Medulla oblongata (tissue), 1 donor: ENCODE results near the gene ZNF646.
"Not testable (repeated sequence)": the region's sequence is repeated elsewhere in the genome, so short reads cannot be mapped to it uniquely, and the experiment has no call there.

Experiments
- DNase-seq: peaks from one replicate; pipeline ENCODE4 v3.0.0-alpha.2; 2015; ENCODE audit errors: extremely low spot score

ZNF646 gene

DNA sequence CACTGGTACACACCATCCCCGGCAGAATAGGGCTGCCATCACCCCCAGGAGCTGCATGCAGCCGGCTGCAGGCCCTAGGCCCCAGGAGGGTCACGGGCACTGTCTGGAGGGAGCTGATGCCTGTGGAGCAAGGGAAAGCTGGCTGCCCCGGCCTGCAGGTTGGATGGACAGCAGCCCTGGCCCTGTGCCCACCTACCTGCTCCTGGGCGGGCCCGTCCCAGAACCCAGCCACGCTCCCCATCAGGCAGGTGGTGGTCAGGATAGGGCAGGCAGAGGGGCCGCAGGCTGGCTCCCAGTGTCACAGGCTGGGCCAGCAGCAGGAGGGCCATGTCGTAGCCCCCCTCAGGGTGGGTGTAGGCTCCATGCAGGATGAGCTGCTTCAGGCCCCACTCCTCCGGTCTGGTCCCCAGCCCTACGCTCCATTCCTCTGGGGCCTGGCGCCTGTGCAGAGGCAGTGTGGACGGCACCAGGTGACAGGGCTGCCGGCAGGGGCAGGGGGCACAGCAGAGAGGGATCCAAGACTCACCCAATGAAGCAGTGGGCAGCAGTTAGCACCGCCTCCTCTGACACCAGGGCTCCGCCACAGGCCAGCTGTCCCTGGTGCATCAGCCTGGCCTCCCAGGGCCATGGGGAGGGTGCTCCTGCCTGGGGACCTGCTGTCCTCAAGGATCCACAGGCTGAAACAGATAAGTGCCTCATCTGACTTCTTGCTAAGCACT lies 10.5 kb downstream of the ZNF646 start:
- DNase-seq = no peak

DNA sequence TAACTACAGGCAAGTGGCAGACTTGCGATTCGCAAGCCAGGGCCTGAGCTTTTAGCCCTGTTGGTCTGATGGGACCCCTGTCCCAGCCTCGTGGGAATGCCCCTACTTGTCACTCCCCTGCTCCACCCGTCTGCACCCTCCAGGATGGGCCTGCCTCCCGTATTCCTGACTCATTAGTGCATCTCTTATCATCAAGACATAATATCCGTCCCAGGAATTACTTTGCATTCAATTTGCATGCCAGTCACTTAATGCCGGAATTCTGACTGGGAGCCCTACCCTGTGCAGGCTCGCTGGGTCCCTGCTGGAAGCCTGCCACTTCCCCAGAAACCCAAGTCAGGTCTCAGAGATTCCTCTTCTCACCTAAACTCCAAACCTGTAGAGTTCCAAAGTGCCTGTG lies 11.2 kb downstream of the ZNF646 start:
- DNase-seq = no peak

DNA sequence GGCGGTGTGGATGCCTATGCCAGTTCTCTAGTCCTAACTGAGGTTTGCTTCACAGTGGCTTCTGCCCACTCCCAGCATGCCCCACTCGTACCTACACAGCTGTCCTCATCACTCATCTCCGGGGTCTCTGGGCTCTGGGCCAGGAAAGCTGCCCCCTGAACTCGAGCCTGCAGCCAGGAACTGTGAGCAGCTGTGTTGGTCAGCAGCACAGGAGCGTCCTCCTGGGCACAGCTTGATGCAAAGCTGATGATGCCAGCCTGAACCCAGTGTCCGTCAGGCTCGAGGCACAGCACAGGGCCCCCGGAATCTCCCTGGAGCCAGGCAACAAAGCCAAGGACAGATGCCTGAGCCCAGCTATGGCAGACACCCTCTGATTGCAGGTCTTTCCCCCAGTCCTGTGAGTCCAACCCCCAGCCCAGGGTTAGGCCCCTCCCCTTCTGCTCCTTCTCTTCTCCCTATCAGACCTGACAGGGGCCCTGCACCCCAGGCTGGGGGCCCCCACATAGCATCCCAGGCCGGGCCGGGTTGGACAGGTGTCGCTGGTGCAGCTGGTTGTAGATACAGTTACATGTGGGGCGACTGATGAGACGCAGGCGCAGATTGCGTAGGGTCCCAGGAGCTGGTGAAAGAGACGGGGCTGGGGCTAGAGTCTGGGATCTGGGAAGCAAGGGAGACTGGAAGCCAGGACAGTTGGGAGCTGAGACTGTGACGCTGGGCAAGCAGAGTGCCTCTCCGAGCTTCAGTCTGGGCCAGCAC lies 11.8 kb downstream of the ZNF646 start:
- no peak for DNase-seq

DNA sequence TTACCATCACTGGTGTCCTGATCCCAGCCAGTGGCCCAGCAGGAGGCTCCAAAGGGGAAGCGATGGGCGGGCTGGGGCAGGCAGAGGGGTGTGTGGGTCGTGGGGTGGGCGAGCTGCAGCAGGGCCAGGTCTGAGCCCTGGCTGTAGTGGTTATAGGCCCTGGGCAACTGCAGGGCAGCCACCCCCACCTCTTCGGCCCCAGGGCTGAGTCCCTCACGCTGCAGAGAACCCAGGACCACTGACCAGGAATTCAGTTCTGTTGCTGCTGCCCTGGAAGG lies 12.3 kb downstream of the ZNF646 start:
- no peak for DNase-seq

DNA sequence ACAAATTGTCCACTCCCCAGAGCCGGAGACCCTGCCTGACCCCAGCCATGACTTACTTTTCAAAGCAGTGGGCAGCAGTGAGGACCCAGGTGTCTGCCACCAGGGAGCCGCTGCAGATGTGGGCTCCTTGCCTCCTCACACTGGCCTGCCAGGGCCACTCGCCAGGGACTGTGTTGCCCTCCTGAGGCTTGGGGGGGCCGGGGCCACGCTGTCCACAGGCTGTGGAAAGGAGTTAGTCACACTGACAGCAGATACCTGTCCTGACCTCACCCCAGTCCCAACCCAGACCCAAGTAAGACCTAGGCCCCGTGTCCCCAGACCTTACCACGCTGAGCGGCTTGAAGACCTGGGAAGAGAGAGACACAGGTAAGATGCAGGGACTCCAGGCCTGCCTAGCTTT lies 13.3 kb downstream of the ZNF646 start:
- no peak for DNase-seq

DNA sequence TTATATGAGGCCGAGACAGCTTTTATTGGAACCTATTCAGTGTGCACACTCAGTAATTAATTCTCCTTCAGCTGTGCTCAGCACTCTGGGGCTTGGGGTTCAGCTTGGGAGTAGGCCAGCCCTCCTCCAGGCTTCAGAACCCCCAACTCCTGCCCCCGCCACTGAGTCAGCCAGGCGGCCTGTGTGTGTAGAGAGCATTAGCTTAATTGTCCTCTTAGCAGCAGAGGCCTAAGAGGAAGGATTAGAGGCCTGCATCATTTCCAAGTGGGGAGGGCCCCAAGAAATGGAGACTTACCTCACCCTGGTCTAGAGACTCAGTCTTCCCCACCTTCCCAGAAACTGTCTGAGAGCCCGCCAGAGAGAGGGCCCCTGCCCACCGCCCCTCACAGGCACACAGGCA lies 13.7 kb downstream of the ZNF646 start:
- DNase-seq = no peak

DNA sequence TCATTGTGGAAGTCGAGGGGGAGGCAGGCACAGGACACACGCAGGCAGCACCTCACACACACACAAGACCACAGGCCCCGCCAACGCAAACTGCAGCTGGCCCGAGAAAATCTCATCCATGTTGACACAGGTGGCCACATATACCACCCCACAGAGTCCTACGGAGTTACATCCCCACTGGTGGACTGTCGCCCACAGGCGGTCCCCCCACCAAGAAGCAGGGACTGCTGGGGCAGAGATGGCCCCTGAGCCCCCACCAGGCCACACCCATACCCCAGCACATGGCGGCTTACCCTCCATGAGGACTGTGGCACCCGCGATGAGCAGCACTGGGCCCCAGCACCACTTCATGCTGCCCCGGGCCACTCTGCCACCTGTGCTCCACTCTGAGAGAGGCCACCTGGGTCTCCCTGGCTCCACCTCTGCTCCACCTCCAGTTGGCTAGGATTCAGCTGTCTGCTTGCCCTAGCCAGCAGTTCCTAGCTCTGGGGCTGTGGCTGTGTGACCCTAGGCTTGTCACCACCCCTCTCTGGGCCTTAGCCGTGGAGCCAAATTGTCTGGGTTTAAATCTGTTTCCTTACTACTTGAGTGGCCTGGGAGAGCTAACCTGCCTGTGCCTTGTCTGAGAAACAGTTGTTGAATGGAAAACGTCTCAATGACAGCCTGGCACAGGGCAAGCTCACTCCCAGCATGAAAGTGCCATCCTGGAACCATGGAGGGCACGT lies 14.4 kb downstream of the ZNF646 start, which contains the start of gene PRSS53:
PRSS53 (minus strand) TSS at position 485 of the 725 bp plus-strand sequence; CDS start at position 351, 134 bp downstream.
- no peak for DNase-seq

DNA sequence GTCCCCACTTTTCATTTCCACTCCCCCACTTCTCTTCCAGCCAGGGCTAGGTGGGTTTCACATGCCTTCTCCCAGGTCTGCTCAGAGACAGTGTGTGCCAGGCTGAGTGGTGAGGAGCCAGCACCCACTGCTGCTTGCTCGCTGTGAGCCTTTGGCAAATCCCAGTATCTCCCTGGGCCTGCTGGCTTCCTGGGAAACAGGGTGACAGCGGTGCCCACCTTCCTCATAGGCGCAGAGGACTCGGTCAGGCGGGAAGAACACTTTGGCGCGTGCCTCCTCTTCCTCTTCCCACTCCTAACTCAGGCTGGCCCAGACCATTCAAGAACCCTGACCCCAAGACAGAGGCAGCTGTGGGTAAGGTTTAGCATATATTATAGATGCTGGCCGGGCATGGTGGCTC lies 15.0 kb downstream of the ZNF646 start:
- no peak for DNase-seq

DNA sequence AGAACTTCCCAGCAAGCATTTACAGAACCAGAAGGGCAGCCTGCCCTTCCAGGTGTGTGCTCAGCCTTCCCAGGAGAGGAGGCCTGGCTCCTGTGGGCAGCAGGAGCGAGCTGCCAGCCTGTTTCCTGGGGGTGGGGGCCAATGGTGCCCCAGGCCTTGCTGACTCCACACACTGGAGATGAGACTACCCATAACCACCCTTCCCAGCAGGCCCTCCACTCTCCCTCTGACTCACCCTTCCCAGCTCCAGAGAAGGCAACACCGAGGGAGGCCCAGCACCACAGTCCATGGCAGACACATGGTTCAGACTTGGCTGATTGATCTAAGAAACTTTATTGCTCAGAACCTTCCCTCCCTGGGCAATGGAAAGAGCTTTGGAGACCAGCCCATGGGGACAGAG lies 16.3 kb downstream of the ZNF646 start:
- no peak for DNase-seq

DNA sequence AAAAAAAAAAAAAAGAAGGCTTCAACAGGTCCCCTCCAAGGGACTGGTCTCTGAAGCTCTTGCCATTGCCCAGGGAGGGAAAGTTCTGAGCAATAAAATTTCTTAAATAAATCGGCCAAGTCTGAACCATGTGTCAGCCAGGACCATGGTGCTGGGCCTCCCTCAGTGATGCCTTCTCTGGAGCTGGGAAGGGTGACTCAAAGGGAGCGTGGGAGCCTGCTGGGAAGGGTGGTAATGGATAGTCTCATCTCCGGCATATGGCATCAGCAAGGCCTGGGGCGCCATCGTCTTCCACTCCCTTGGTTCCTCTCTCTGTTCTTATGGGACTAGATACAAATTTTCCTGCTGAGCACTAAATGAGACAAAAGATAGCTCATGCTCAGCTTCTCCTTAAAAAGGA lies 18.1 kb downstream of the ZNF646 start:
- DNase-seq = no peak

DNA sequence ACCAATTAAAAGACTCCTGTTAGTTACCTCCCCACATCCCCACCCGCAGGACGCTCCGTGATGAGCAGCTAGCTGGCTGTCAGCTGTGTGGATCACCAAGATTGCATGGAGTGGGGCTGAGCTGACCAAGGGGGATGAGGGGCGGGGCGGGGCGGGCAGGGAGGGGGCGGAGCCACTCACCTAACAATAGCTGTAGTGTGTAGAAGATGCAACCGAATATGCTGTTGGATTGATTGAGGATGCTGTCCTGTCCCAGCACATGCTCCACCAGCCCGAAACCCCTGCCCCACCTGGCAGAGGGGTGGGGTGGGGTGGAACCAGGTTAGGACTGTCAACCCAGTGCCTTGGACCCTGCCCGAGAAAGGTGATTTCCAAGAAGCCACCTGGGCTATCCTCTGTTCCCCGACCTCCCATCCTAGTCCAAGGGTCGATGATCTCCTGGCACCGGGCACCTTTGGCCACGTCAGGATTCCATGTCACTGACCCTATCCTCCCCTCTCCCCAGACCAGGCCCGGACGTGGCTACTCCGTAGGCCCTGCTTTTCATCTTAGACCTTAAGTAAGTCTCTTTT lies 19.0 kb downstream of the ZNF646 start:
- peak; percentile 62 for DNase-seq

DNA sequence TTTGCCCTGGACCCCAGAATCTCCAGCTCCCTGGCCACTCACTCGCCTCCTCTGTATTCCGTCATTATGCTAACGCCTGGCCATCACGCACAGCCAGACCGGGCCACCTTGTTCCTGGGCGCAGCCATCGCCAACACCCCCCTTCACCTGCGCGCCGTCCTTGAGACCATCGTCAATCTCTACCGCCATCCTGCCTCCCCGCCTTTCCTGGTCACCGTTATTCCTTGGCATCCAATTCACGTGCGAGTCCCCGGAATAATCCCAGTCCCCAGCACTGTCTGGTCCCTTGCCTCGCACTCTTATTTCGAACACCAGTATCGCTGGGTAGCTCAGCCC lies 19.8 kb downstream of the ZNF646 start:
- no peak for DNase-seq

DNA sequence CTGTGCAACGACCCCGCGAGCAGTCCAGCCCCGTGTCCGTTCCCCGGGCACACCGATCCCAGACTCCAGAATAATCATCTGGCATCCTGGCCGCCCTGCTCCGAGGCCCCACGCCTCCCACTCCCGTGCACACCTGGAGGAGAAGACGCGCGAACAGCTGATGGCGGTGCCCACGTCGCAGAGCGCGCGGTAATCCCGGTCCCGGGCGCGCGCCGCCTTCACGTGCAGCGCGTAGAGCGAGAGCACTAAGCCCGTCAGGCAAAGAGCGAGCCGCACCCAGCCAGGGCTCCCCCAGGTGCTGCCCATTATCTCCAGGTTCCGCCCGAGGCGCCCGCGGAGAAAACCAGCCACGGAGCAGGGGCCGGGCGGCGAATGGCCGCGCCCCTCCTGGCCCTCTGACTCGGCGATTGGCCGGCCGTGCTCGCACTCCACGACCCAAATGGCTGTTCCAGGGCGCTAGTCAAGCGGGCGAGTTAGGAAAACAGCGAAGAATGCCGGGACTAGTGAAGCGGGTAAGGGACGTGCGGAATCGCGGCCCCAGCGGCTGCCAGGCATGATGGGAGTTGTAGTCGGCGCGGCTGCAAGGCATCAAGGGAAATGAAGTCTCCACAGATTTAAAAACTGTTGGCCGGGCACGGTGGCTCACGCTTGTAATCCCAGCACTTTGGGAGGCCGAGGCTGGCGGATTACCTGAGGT lies 20.4 kb downstream of the ZNF646 start, which contains the start of gene VKORC1:
VKORC1 (minus strand) TSS at position 374 of the 697 bp plus-strand sequence; CDS start at position 306, 68 bp downstream.
- peak; percentile 96 for DNase-seq

DNA sequence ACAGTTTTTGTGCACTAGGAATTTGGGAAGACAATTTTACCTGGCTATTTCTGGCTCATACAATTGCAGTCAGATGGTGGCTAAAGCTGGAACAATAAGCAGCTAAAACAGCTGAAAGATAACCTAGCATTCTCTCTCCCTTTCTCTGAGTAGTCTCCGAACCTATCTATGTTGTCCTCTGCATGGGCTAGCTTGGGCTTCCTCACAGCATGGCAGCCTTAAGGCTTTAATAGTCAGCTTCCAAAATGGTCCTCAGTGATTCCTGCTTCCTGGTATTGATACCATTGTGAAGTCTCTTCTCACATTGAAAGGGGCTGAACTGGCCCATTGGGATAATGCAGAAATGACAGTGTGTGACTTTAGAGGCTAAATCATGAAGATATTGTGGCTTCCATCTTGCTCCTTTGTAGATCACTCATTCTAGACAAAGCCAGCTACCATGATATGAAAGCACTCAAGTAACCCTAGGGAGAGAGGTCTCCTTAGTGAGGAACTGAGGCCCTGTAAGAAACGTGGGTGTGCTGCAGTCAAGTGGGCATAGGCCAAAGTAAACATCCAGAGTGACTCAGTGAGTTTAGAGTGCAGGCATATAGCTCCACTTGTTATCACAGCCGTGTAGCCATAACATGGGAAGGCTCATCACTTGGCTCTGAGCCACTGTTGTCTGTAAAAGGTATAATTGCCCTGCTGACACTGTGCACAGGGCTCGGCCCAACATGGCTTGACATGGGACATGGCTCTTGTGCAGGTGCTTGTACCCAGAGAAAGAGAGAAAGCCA lies 25.8 kb downstream of the ZNF646 start:
- no peak for DNase-seq

DNA sequence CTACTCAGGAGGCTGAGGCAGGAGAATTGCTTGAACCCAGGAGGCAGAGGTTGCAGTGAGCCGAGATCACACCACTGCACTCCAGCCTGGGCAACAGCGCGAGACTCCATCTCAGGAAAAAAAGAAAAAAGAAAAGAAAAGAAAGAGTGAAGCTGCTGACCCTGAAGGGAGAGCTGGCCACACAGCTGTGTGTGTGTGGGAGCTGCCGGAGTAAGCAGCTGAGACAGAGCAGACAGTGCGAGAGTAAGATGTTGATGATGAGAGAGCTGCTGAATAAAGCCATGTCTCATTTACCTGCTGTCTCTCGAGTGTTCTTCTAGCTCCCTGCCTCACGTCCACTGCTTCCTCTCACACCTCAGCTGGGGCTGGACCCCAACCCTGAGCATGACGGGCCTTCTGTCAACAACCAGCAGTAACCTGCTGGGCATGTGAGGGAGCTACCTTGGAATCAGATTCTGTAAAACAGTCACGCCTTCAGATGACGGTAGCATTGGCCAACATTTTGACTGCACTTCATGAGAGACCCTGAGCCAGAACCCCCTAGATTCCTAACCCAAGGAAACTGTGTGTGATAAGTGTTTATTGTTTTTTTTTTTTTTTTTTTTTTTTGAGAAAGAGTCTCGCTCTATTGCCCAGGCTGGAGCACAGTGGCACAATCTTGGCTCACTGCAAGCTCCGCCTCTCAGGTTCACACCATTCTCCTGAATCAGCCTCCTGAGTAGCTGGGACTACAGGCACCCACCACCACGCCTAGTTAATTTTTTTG lies 26.8 kb downstream of the ZNF646 start:
- DNase-seq = not testable (repeated sequence)

DNA sequence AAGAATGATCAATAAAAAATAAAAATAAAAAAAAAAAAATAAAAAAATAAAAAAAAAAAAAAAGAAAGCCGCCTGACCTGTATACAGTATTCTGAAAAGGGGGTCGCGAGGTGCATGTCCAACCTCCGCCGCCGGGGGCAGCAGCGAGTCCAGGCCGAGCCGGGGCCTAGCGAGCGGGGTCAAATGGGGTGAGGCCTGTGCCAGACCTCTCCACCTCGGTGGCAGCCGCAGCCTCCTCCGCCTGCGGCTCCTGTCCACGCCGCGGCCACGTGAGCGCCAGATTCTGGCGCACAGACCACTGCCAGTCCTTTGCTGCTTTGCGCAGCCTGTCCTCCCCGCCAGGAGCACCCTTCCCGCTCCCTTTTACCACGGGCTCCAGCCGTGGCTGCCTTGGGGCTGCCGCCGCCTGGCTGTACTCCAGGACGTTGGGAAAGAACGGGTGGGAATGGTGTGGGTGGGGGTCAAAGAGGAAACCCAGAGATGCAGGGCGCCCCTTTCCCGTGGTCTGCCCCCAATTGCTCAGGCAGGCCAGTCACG lies 31.5 kb downstream of the ZNF646 start:
- peak; percentile 85 for DNase-seq

DNA sequence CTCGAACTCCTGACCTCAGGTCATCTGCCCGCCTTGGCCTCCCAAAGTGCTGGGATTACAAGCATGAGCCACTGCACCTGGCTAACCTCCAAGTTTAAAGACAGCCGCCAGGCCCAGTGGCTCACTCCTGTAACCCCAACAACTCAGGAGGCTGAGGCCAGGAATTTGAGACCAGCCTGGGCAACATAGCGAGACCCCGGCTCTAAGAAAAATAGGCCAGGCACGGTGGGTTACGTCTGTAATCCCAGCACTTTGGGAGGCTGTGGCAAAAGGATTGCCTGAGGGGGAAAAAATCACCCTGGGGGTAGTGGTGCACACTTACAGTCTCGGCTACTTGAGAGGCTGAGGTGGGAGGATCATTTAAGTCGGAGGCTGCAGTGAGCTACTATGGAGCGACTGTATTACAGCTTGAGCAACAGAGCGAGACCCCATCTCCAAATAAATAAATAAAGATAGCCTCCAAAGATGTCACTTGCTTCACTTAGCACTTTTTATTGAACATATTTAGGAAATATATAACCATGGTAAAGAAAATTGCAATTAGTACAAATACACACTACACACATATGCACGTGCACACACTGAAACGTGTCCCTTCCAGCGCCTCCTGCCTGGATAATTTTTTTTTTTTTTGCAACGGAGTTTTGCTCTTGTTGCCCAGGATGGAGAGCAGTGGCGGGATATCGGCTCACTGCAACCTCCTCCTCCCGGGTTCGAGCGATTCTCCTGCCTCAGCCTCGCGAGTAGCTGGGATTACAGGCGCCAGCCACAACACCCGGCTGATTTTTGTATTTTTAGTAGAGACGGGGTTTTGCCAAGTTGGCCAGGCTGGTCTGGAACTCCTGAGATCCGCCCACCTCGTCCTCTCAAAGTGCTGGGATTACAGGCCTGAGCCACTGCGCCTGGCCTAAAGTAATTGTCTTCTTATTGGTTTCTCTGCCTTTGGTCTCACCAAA lies 32.6 kb downstream of the ZNF646 start:
- no peak for DNase-seq

DNA sequence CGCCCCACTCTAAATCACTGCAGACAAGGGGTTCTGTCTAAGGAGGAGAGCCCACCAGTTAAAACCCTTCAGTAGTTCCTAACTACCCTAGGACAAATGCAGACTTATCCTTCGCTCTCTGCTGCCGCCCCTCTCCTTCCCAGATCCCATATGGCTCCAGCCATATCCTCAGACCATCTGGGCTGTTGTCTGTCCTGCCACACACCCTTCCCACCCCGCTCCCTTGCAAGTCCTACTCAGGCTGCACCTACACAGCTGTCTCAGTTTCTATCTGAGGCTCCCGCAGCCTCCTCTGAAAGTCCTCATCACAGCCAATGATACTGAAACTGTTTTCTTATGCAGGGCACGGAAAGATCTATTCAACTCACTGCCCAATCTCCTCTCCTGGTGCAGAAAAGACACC lies 33.2 kb downstream of the ZNF646 start:
- DNase-seq = no peak
